ENCODE results near the gene RPS16. TPM values are rescaled to one million over a fixed set of nuclear protein-coding genes. Genes with fewer than 3 reads are reported as not detected.

RPS16 gene
- total RNA-seq, 4 donors from 2014 or later = 919 to 2,686 (median 1,277) TPM

DNA sequence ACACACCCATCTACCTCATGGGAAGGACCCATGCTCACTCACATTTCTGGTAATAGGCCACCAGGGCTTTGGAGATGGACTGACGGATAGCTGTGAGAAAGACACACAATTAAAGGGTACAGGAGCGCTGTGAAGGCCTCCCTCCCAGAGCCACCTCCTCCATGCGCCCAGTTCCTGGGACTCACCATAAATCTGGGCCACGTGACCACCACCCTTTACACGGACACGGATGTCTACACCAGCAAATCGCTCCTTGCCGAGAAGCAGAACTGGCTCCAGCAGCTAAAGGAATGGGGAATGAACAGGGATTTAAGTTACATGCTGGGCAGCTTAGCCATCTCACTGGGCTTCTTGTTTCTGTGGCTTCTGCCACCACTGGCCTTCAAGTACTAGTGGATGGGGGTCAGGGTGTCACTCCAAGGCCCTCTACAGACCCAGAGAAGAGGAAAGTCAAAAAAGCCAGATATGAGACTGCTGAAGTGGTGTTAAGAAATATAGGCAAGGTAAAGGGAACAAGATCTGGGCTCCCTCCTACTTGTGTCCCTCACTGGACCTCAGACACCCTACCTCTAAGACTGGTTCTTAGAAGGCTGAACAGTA lies 2.2 kb downstream of the RPS16 start:
- no peaks in the 10 kb centered on the region for H3K27me3 ChIP-seq
- no peak overlapping the region for H3K27ac ChIP-seq
- H3K4me1 ChIP-seq = peaks cover 19 to 42% of the 10 kb centered on the region in 2 donors
- no peak overlapping the region for H3K4me3 ChIP-seq (replicated peaks in 1 of 3)
- no peaks in the 10 kb centered on the region for H3K9me3 ChIP-seq
- H3K36me3 ChIP-seq = peaks cover 21 to 24% of the 10 kb centered on the region in 2 donors
- no peak for TF ChIP-seq POLR2A (IDR thresholded peaks at IDR 0.05)
- TF ChIP-seq, protein P1, sequence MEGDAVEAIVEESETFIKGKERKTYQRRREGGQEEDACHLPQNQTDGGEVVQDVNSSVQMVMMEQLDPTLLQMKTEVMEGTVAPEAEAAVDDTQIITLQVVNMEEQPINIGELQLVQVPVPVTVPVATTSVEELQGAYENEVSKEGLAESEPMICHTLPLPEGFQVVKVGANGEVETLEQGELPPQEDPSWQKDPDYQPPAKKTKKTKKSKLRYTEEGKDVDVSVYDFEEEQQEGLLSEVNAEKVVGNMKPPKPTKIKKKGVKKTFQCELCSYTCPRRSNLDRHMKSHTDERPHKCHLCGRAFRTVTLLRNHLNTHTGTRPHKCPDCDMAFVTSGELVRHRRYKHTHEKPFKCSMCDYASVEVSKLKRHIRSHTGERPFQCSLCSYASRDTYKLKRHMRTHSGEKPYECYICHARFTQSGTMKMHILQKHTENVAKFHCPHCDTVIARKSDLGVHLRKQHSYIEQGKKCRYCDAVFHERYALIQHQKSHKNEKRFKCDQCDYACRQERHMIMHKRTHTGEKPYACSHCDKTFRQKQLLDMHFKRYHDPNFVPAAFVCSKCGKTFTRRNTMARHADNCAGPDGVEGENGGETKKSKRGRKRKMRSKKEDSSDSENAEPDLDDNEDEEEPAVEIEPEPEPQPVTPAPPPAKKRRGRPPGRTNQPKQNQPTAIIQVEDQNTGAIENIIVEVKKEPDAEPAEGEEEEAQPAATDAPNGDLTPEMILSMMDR (IDR thresholded peaks at IDR 0.05) = no peak
- DNase-seq = no peak
- WGBS, 2 donors = 90 to 99% methylated on average over 8 of the region's 8 CpGs
- intact Hi-C loops (cut with DNase I) = no loop called here

DNA sequence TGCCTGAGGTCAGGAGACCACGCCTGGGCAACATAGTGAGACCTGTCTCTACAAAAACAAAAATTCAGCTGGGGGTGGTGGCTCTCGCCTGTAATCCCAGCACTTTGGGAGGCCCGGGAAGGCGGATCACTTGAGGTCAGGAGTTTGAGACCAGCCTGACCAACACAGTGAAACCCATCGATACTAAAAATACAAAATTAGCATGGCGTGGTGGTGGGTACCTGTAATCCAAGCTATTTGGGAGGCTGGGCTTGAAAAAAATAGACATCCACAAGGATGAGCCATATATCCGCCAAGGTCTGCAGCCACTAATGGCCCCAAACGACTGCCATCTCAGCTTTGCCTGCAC lies 3.1 kb downstream of the RPS16 start:
- no peaks in the 10 kb centered on the region for H3K27me3 ChIP-seq
- WGBS, 2 donors = 94 to 95% methylated on average over 8 of the region's 8 CpGs
- no peak for DNase-seq
- TF ChIP-seq POLR2A (IDR thresholded peaks at IDR 0.05) = no peak
- TF ChIP-seq, protein P1 (IDR thresholded peaks at IDR 0.05) = no peak
- intact Hi-C loops (cut with DNase I) = no loop called here
- H3K4me3 ChIP-seq (replicated peaks in 1 of 3) = no peak overlapping the region
- peaks cover 25 to 48% of the 10 kb centered on the region in 2 donors for H3K4me1 ChIP-seq
- no peaks in the 10 kb centered on the region for H3K9me3 ChIP-seq
- H3K27ac ChIP-seq = no peak overlapping the region
- peaks cover 21 to 24% of the 10 kb centered on the region in 2 donors for H3K36me3 ChIP-seq

DNA sequence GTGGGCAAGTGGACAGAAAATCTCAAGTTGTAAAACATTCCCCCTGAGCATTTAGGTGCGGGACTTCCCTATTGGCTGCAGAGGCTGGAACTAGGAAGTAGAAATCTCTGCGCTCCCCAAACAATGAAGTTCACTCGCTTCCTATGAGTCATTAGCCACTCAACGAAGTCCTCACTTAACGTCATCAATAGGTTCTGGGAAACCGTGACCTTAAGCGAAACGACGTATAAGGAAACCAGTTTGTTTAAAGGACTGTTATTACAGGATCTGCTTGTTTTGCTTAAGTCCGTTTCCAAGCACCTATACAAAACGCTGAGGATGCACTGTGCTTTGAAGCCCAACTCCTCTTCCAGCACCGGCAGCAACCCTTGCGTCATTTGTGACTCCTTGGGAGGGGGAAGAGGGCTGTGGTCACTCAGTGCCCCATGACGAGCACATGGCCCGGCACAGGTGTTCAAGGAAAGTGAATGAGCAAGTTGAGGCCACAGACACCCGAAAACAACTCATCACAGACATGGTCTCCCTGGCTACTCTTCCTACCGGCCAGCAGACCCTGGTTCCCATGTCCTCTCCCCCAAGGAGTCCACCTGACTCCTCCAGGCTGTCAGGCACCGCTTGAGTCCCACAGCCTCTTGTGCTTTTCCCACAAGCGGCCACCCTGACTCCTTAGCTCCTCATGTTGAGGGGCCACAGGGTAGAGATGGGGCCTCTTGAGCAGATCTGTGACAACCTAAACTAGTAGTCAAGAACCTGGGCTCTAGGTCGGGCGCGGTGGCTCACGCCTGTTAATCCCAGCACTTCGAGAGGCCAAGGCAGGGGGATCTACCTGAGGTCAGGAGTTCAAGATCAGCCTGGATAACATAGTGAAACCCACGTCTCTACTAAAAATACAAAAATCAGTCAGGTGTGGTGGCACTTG lies 4.8 kb downstream of the RPS16 start:
- intact Hi-C loops (cut with DNase I) = no loop called here
- Histone ChIP-seq H3K36me3 (peaks cover 21 to 24% of the 10 kb centered on the region in 2 donors), H3K27me3 (no peaks in the 10 kb centered on the region), H3K9me3 (no peaks in the 10 kb centered on the region), H3K27ac (peak overlapping the region; percentile 70 to 93 (median 80)), H3K4me1 (peaks cover 25 to 43% of the 10 kb centered on the region in 2 donors), H3K4me3 (replicated peaks in 1 of 3) (no peak overlapping the region)
- DNase-seq = peak; percentile 49 to 65
- TF ChIP-seq, protein P1 (IDR thresholded peaks at IDR 0.05) = no peak
- TF ChIP-seq POLR2A (IDR thresholded peaks at IDR 0.05) = peak in 1 of 2 donors; percentile 23
- 23 to 25% methylated on average over 19 to 25 of the region's 25 CpGs for WGBS, 2 donors

DNA sequence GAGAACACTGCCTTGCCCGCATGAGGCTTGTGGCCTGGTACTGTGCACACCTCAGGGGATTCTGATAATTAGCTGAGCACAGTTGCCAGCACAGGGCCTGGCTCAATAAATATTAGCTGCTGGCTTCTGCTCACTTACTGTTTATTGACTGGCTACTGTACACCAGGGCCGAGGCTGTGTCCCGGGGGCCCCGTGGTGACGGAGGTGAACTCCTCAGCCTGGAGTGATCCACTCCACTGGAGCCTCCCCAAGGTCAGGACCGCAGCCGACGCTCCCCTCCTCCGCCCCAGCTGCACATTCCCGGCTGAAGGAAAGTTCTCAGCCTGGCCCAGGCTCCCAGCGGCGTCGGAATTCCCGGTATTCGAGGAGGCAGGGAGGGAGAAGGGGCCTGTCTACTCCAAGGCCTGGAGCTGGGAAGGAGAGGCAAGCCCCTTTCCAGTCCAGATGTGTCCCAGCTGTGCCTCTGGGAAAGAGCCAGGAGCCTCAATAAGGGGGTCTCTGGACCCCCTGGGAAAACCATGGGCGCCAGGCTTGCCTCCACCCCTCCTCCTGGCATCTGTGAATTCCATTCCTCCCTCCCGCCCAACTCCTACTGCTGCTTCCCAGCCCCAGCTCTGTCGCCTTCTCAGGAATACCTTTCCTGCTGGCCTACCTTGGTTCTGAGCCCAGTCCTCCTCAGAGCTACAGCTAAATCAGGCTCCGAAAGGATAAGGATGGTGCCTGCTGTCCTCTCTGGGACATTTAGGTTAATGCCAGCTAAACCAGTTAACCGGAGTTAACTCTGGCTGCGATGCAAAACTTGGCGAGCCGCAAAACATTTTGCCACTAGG lies 7.3 kb downstream of the RPS16 start:
- no peaks in the 10 kb centered on the region for H3K9me3 ChIP-seq
- intact Hi-C loops (cut with DNase I) = no loop called here
- no peaks in the 10 kb centered on the region for H3K27me3 ChIP-seq
- H3K4me3 ChIP-seq (replicated peaks in 1 of 3) = no peak overlapping the region
- TF ChIP-seq, protein P1 (IDR thresholded peaks at IDR 0.05) = no peak
- TF ChIP-seq POLR2A (IDR thresholded peaks at IDR 0.05) = no peak
- 28 to 31% methylated on average over 17 to 20 of the region's 23 CpGs for WGBS, 2 donors
- H3K36me3 ChIP-seq = peaks cover 17 to 18% of the 10 kb centered on the region in 2 donors
- peak; percentile 33 to 39 for DNase-seq
- H3K27ac ChIP-seq = peak overlapping the region in 2 of 3 donors; percentile 18 to 60
- H3K4me1 ChIP-seq = peaks cover 11 to 28% of the 10 kb centered on the region in 2 donors
